HL-60 (cell line): ENCODE data around the gene ZFYVE19.

Experiments
- DNase-seq, 2 experiments: peaks; one replicate each; pipeline ENCODE4 v3.0.0-alpha.2; 2010 to 2020; ENCODE audit warnings: low read depth in 1 of 2, low spot score in 1 of 2
- H3K27ac ChIP-seq: fragments of 250-450 bp; sonication (Bioruptor Pico); replicated peaks from 2 replicates; pipeline ENCODE4 v1.5.1; 2020; ENCODE audit warnings: mild to moderate bottlenecking, moderate library complexity
- H3K27me3 ChIP-seq: fragments of 250-450 bp; sonication (Bioruptor Pico); 2 replicates; pipeline ENCODE4 v1.5.1; 2021; ENCODE audit warnings: mild to moderate bottlenecking, moderate library complexity; ENCODE audit not compliant: insufficient read depth, poor library complexity, severe bottlenecking
- H3K4me3 ChIP-seq: replicated peaks from 2 replicates; pipeline ENCODE4 v1.5.1; 2011; ENCODE audit warnings: mild to moderate bottlenecking, control low read depth, low read length; ENCODE audit not compliant: insufficient read depth
- GABPA ChIP-seq: IDR thresholded peaks from 2 replicates; pipeline ENCODE4 v1.6.1; 2012; ENCODE audit warnings: low read depth
- POLR2AphosphoS5 ChIP-seq: IDR thresholded peaks from 2 replicates; pipeline ENCODE4 v1.6.1; 2012; ENCODE audit warnings: low read depth
- SPI1 ChIP-seq: IDR thresholded peaks from 2 replicates; pipeline ENCODE4 v1.6.1; 2012; ENCODE audit warnings: low read depth, mild to moderate bottlenecking, borderline replicate concordance
- TF ChIP-seq, protein P1 (sequence below): IDR thresholded peaks from 2 replicates; pipeline ENCODE4 v1.6.1; 2012; ENCODE audit warnings: low read depth; ENCODE audit not compliant: insufficient replicate concordance
- TF ChIP-seq, protein P2 (sequence below): IDR thresholded peaks from one replicate; pipeline ENCODE4 v1.5.1; 2011; ENCODE audit warnings: low read length, control low read depth, inconsistent platforms; ENCODE audit not compliant: insufficient read depth

Gene ZFYVE19

DNA sequence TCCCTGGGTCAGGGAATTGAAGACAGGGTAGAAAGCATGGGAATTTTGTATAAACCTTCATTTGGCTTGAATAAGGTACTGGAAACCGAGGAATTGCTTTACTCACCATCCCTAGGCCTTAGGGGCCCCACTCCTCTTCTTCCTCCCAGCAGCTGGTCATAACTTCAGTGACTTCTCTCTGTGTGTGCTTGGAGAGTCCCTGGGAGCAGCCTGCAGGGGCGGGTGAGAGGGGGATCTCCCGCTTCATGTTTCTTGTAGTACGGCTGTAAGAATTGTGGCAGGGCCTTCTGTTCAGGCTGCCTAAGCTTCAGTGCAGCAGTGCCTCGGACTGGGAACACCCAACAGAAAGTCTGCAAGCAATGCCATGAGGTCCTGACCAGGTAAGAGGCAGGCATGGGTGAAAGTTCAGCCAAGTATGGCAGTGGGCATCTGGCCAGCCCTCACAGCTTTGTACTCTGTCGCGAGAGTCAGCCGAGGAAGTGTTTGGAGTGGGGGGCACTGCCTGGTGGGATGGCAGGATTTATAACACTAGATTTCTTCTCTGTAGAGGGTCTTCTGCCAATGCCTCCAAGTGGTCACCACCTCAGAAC, 2.1 kb downstream of the ZFYVE19 start:
- DNase-seq: no peak
- Histone ChIP-seq H3K27ac (no peak overlapping the region), H3K4me3 (no peak overlapping the region), H3K27me3 (no peaks in the 10 kb centered on the region)
- TF ChIP-seq, protein P1, sequence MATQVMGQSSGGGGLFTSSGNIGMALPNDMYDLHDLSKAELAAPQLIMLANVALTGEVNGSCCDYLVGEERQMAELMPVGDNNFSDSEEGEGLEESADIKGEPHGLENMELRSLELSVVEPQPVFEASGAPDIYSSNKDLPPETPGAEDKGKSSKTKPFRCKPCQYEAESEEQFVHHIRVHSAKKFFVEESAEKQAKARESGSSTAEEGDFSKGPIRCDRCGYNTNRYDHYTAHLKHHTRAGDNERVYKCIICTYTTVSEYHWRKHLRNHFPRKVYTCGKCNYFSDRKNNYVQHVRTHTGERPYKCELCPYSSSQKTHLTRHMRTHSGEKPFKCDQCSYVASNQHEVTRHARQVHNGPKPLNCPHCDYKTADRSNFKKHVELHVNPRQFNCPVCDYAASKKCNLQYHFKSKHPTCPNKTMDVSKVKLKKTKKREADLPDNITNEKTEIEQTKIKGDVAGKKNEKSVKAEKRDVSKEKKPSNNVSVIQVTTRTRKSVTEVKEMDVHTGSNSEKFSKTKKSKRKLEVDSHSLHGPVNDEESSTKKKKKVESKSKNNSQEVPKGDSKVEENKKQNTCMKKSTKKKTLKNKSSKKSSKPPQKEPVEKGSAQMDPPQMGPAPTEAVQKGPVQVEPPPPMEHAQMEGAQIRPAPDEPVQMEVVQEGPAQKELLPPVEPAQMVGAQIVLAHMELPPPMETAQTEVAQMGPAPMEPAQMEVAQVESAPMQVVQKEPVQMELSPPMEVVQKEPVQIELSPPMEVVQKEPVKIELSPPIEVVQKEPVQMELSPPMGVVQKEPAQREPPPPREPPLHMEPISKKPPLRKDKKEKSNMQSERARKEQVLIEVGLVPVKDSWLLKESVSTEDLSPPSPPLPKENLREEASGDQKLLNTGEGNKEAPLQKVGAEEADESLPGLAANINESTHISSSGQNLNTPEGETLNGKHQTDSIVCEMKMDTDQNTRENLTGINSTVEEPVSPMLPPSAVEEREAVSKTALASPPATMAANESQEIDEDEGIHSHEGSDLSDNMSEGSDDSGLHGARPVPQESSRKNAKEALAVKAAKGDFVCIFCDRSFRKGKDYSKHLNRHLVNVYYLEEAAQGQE: no peak
- TF ChIP-seq, protein P2, sequence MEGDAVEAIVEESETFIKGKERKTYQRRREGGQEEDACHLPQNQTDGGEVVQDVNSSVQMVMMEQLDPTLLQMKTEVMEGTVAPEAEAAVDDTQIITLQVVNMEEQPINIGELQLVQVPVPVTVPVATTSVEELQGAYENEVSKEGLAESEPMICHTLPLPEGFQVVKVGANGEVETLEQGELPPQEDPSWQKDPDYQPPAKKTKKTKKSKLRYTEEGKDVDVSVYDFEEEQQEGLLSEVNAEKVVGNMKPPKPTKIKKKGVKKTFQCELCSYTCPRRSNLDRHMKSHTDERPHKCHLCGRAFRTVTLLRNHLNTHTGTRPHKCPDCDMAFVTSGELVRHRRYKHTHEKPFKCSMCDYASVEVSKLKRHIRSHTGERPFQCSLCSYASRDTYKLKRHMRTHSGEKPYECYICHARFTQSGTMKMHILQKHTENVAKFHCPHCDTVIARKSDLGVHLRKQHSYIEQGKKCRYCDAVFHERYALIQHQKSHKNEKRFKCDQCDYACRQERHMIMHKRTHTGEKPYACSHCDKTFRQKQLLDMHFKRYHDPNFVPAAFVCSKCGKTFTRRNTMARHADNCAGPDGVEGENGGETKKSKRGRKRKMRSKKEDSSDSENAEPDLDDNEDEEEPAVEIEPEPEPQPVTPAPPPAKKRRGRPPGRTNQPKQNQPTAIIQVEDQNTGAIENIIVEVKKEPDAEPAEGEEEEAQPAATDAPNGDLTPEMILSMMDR: no peak
- TF ChIP-seq POLR2AphosphoS5 (no peak), SPI1 (no peak), GABPA (no peak)

DNA sequence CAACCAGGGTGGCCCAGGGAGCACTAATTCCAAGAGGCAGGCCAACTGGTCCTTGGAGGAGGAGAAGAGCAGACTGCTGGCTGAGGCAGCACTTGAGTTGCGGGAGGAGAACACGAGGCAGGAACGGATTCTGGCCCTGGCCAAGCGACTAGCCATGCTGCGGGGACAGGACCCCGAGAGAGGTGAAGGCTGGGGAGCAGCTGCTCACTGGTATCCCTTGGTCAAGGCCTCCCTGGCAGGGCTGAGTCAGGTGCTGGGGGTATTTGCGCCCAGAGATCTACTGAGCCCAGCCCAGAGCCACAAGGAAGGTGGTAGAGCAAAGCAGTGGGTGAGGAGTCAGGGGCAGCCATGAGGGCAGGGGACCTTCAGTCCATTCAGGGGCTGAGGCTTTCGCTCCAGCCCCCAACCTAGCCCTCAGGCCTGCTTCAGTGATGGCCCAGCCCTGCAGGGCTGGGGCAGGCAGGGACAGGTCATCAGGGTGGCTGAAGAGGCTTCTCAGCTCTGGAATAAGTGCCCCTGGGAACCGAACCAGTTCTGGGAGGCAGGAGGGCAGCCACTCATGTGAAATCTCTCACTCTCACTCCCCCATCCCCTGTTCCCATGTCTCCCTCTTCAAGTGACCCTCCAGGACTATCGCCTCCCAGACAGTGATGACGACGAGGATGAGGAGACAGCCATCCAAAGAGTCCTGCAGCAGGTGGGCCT, 6.0 kb downstream of the ZFYVE19 start:
- H3K27me3 ChIP-seq: no peaks in the 10 kb centered on the region
- H3K4me3 ChIP-seq: no peak overlapping the region
- H3K27ac ChIP-seq: no peak overlapping the region
- no peak for DNase-seq
- TF ChIP-seq POLR2AphosphoS5 (no peak), GABPA (no peak), SPI1 (no peak)
- TF ChIP-seq, protein P1: no peak
- TF ChIP-seq, protein P2: no peak

DNA sequence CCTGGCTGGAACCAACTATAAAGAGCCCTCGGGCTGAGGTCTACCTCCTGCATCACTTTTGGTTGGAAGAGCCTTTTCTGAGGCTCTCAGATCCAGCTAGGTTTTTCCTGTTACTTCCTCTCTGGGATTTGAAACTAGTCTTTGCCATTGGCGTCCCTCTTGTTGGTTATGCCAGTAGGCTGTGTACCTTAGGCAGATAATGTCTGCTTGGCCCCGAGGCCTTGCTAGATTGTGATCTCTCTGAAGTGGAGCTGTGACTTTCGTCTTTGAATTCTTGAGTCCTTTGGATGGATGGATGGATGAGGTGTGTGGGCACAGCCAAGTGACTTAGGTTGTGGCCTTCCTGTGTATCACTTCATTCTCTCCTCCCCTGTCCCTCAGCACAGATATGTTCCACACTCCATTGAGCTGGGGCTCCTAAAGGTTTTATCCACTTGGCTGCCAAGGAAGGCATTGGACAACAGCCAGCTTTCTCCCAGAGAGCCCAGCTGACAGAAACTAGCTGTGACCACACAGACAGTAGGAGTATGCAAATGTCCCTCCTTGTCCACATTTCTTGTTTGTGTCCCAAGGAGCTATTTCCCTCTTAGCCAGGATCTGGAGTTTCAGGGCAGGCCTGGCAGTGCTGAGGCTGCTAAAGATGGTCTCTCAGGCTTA, 8.3 kb downstream of the ZFYVE19 start:
- no peak for DNase-seq

More for the DNA sequence above, 8.3 kb downstream of the ZFYVE19 start:
- no peak overlapping the region for H3K4me3 ChIP-seq
- no peak for TF ChIP-seq GABPA
- TF ChIP-seq POLR2AphosphoS5: no peak
- TF ChIP-seq, protein P1: no peak
- TF ChIP-seq SPI1: no peak
- TF ChIP-seq, protein P2: no peak
- no peaks in the 10 kb centered on the region for H3K27me3 ChIP-seq
- H3K27ac ChIP-seq: no peak overlapping the region
